Astrocyte of the spinal cord (primary cell): ENCODE measurements around the gene CDC42BPB.
"Not testable (repeated sequence)": the region's sequence is repeated elsewhere in the genome, so short reads cannot be mapped to it uniquely, and the experiment has no call there.

Experiments used
- DNase-seq: peaks from one replicate; pipeline ENCODE4 v3.0.0; 2011; ENCODE audit warnings: low read depth, low spot score
- H3K4me3 ChIP-seq: 2 replicates; pipeline ENCODE4 v1.5.1; 2011; ENCODE audit warnings: low read depth, mild to moderate bottlenecking, low read length, moderate library complexity
- in situ Hi-C: cut with HindIII; loops from 2 replicates; pipeline ENCODE4 v1.10.0; 2017; ENCODE audit warnings: low sequenced_read_pairs
- TF ChIP-seq, protein P1 (sequence below): IDR thresholded peaks from 2 replicates; pipeline ENCODE4 v1.5.1; 2012; ENCODE audit warnings: low read depth, mild to moderate bottlenecking, low read length, inconsistent platforms

The CDC42BPB gene

DNA sequence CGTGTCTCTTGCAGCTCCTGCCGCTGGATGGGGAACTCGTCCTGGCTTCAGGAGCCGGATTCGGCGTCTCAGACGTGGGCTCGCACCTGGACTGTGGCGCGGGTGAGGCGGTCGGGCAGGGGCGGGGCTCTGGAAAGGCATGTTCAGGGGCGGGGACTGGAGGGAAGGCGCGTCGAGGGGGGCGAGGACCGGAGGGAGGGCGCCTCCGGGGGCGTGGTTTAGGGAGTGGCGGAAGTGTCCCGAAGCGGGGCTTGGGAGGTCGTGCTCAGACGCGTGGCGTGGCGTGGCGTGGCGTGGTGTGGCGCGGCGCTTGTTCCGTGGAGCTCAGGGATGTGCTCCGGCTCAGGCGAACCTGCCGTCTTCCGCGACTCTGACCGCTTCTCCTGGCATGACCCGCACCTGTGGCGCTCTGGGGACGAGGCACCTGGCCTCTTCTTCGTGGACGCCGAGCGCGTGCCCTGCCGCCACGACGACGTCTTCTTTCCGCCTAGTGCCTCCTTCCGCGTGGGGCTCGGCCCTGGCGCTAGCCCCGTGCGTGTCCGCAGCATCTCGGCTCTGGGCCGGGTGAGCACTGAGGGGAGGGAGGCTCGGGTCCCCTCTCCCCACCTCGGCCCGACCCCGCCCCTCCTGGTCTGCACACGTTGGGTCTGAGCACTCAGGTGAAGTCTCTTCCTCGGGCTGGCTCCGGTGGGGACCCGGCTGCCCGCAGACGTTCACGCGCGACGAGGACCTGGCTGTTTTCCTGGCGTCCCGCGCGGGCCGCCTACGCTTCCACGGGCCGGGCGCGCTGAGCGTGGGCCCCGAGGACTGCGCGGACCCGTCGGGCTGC lies 128.7 kb downstream of the CDC42BPB start:
- no peak for DNase-seq
- H3K4me3 ChIP-seq = peak overlapping the region; percentile 24
- in situ Hi-C loops = no loop called here
- TF ChIP-seq, protein P1, sequence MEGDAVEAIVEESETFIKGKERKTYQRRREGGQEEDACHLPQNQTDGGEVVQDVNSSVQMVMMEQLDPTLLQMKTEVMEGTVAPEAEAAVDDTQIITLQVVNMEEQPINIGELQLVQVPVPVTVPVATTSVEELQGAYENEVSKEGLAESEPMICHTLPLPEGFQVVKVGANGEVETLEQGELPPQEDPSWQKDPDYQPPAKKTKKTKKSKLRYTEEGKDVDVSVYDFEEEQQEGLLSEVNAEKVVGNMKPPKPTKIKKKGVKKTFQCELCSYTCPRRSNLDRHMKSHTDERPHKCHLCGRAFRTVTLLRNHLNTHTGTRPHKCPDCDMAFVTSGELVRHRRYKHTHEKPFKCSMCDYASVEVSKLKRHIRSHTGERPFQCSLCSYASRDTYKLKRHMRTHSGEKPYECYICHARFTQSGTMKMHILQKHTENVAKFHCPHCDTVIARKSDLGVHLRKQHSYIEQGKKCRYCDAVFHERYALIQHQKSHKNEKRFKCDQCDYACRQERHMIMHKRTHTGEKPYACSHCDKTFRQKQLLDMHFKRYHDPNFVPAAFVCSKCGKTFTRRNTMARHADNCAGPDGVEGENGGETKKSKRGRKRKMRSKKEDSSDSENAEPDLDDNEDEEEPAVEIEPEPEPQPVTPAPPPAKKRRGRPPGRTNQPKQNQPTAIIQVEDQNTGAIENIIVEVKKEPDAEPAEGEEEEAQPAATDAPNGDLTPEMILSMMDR = no peak

DNA sequence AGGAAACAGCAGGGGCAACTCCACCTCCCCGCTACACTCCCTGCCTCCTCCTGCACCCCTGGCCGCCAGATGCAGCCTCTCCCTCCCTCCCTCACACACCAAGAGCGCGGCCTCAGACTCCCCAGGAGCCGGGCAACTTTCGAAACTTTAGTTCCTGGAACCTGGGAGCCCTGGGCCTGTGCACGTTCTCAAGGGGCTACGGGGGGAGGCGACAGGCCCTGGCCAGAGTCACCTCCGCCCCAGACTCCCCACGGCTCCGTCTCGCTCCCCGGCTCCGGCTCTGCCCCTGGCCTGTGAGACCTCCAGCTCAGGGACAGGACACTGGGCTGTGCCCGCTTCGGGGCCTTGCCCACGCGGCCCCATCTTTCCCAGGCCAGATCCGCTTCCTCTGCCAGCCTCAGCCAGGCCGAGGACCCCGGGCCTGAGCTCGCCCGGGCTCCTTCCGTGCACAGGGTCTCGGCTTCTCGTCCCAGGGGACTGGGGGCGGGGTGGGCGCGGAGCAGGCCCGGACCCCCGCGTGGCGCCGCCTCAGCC lies 129.4 kb downstream of the CDC42BPB start:
- TF ChIP-seq, protein P1 = no peak
- in situ Hi-C loops = no loop called here
- H3K4me3 ChIP-seq = peak overlapping the region; percentile 24
- no peak for DNase-seq

DNA sequence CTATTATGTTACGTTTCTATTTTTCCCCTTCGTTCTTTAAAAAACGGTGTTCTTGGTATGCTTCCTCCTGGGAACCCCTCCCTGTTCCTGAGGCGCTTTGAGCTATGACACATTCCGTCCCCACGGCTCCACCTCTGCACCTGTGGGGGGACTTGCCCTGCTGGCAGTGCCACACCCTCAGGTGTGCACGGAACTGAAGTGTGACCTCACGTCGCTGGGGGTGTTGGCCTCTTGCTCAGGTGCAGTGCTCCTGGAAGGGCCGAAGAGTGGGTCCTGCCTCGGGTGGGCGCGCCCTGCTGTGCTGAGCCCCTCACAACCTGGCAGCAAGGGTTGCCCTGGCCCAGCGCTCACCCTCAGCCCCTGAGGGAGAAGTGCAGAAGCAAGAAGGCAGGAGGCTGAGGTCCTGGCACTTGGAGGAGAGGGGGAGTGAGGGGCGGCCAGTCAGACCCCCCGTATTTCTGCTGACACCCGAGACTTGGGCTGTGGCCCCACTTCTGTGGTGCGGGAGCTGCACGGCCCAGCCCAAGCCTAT lies 129.9 kb downstream of the CDC42BPB start:
- DNase-seq = no peak
- H3K4me3 ChIP-seq = no peak overlapping the region
- in situ Hi-C loops = no loop called here

DNA sequence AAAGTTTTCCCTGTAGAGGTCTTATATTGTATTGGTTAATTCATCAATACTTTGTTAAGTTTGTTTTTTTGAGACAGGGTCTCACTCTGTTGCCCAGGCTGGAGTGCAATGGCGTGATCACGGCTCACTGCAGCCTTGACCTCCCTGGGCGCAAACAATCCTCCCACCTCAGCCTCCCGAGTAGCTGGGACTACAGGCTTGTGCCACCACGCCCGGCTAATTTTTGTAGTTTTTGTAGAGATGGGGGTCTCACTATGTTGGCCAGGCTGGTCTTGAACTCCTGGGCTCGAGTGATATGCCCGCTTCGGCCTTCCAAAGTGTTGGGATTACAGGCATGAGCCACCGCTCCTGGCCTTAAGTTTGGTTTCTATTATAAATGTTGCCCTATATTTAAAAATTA lies 130.5 kb downstream of the CDC42BPB start:
- H3K4me3 ChIP-seq, in situ Hi-C loops, DNase-seq: not testable (repeated sequence)

More for the DNA sequence above, 129.9 kb downstream of the CDC42BPB start:
- TF ChIP-seq, protein P1 = no peak

DNA sequence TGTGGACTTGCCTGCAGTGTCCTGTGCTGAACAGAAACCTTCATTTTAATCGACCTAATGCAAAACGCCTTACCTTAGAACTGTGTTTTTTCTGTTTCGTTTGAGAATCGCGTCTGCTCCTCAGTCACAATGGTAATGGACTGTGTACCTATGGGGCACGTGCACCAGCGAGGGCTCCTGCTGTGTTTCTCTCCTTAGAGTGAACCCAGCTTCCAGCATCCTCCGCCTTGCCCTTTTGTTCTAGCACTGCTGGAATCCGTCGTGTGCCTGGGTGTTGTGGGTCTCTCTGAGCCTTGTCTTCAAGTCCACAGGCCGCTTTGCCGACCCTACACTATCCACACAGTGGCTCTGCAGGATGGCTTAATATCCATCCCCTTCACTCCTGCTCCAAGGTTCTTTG lies 131.2 kb downstream of the CDC42BPB start:
- no peak overlapping the region for H3K4me3 ChIP-seq
- TF ChIP-seq, protein P1 = no peak
- no peak for DNase-seq
- in situ Hi-C loops = no loop called here

DNA sequence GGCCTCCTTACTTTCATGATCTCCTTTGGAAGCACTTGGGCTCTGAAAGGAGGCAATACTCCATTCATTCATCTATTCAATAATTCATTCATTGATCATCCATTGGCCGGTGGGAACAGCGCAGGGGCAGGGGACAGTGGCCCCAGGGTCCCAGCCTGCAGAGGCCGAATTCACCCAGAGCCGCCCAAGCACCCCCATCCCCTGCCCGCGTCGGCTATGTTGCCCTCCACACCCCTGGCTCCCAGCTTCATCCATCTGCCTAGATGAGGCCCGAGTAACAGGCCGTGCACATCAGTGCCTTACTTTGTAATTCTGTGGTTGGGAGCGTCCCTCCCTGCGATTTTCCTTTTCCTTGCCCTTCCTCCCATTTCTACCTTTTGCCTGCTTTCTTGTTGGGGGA lies 131.7 kb downstream of the CDC42BPB start:
- TF ChIP-seq, protein P1 = no peak
- DNase-seq = no peak
- in situ Hi-C loops = no loop called here
- H3K4me3 ChIP-seq = no peak overlapping the region
